GM21390 (cell line): ENCODE results near the gene CCDC18.
"Not testable (repeated sequence)": the region's sequence is repeated elsewhere in the genome, so short reads cannot be mapped to it uniquely, and the experiment has no call there.

Experiments
- ATAC-seq: cut with Tn5 transposase; IDR thresholded peaks from one replicate; pipeline ENCODE4 v1.9.1; 2021; ENCODE audit not compliant: unreplicated experiment

The CCDC18 gene

GRCh38 chr1:93238425-93238824 is 57.9 kb downstream of the CCDC18 start:
- no peak for ATAC-seq

GRCh38 chr1:93239863-93240262 is 59.3 kb downstream of the CCDC18 start:
- no peak for ATAC-seq

DNA sequence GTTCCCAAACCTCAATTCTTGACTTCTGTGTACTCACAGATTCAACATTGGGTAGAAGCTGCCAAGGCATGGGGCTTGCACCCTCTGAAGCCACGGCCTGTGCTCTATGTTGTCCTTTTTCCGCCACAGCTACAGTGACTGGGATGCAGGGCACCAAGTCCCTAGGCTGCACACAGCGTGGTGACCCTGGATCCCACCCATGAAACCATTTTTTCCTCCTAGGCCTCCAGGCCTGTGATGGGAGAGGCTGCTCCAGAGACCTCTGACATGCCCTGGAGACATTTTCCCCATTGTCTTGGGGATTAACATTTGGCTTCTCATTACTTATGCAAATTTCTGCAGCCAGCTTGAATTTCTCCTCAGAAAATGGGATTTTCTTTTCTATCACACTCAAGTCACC is 62.7 kb downstream of the CCDC18 start:
- ATAC-seq: not testable (repeated sequence)

DNA sequence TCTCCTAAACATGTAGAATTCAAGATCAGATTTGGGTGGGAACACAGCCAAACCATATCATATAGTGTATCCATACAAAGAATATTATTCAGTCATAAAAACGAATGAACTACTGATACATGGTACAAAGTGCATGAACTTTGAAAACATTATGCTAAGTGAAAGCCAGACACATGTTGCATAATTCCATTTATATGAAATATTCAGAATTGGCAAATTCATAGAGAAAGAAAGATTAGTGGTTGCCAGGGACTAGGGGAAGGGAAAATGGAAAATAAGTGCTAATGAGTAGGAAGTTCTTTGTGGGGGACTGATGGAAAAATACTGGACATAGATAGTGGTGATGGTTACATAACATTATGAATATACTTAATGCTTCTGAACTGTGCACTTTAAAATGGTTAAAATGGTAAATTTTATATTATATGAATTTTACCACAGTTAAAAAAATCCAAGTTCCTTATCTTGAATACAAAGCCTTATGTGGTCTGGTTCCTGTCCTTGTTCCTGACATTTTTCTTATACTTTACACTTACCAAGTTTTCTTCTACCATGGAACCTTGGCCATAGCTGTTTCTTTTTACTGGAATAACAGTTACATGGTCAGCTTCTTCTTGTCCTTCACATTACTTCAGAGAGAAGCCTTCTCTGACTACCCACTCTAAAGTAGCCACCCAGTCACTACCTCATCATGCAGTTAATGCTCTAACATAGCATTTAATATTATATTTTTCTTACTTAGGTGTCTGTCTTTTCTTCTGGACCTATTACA is 64.0 kb downstream of the CCDC18 start:
- ATAC-seq: no peak

DNA sequence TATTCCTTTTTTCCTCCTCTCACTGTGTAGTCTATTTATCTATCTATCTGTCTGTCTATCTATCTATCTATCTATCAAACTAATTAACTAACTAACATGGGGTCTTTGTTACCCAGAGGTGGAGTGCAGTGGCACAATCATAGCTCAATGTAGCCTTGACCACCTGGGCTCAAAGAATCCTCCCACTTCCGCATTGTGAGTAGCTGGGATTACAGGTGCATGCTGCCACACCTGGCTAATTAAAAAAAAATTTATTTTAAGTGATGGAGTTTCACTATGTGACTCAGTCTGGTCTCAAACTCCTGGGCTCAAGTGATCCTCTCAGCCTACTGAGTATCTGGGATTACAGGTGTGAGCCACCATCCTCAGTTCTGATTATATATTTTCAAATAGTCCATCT is 71.4 kb downstream of the CCDC18 start:
- no peak for ATAC-seq

DNA sequence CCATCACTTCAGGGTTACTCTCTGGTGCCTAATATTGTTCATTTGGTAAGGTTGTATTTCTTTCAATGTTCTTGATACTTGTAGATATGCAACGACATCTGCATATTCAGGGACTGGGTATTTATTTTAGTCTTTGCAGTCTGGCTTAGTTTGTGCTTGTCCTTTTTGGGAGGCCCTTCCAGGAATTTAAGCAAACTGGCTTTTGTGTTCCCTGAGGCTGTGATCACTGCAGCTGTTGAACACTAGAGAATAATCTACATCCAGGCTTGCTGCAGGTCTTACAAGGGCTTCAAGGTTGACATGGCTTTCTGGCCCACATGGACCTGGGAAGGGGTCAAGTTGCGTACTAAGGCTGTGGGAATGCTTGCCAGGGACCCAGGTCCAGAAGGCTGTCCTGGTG is 72.1 kb downstream of the CCDC18 start:
- no peak for ATAC-seq

DNA sequence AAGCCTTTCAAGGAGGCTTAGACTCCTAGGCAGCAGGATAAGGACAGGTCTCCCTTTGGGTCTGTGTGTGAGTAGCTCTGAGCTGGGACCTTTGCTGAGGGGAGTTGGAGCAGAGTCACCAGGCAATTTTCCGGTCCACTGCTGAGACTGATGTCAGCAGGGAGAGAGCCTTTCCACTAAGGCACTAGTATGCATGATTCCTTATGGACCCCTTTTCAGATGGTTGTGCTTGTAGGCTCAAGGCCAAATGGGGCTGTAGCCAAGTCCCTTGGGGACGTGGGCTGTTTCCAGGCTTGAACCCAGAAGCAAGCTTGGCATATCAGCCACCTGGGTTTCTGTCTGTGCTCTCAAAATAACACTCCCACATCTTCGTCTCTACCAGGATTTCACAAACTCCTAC is 73.0 kb downstream of the CCDC18 start:
- ATAC-seq: no peak

DNA sequence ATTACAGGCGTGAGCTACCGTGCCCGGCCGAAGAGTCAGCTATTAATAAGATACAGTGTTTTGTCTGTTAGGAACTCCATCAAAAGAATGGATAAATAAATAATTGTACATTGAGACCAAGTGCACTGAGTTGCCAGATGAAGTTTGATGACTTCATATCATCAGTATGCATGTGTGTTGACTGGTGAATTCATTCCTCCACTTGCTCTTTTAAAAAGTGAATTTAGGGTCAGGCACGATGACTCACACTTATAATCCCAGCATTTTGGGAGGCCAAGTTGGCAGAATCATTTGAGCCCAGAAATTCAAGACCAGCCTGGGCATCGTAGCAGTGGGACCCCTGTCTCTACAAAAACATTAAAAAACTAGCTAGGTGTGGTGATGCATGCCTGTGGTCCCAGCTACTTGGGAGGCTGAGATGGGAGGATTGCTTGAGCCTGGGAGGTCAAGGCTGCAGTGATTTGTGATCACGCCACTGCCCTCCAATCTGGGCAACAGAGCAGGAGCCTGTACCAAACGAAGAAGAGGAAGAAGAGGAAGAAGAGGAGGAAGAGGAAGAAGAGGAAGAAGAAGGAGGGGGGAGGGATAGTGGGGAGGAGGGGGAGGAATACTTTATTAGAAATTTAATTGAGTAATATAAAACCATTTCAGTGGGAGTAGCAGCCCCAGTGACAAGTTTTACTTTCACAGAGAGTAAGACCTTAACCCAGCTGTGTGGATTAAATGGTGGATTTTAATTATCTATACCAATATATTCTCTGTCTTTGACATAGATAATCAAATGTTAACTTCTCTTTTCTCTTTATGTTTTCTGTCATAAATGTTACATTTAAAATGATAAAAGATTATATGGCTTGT is 74.9 kb downstream of the CCDC18 start:
- ATAC-seq: no peak

GRCh38 chr1:93256433-93256832 is 75.9 kb downstream of the CCDC18 start:
- ATAC-seq: no peak

GRCh38 chr1:93257889-93258288 is 77.4 kb downstream of the CCDC18 start:
- ATAC-seq: no peak

DNA sequence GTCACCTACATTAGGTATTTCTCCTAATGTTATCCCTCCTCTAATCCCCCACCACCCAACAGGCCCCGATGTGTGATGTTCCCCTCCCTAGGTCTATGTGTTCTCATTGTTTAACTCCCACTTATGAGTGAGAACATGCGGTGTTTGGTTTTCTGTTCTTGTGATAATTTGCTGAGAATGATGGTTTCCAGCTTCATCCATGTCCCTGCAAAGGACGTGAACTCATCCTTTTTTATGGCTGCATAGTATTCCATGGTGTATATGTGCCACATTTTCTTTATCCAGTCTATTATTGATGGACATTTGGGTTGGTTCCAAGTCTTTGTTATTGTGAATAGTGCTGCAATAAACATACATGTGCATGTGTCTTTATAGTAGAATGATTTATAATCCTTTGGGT is 80.2 kb downstream of the CCDC18 start:
- not testable (repeated sequence) for ATAC-seq

DNA sequence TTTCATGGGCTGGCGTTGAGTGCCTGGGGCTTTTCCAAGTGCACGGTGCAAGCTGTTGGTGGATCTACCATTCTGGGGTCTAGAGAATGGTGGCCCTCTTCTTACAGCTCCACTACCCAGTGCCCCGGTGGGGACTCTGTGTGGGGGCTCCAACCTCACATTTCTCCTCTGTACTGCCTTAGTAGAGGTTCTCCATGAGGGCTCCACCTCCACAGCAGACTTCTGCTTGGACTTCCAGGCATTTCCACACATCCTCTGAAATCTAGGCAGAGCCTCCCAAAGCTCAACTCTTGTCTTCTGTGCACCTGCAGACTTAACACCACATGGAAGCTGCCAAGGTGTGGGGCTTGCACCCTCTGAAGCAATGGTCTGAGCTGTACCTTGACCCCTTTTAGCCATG is 82.1 kb downstream of the CCDC18 start:
- ATAC-seq: no peak

DNA sequence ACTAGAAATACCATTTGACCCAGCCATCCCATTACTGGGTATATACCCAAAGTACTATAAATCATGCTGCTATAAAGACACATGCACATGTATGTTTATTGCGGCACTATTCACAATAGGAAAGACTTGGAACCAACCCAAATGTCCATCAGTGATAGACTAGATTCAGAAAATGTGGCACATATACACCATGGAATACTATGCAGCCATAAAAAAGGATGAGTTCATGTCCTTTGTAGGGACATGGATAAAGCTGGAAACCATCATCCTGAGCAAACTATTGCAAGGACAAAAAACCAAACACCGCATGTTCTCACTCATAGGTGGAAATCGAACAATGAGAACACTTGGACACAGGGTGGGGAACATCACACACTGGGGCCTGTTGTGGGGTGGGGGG is 88.4 kb downstream of the CCDC18 start:
- not testable (repeated sequence) for ATAC-seq

DNA sequence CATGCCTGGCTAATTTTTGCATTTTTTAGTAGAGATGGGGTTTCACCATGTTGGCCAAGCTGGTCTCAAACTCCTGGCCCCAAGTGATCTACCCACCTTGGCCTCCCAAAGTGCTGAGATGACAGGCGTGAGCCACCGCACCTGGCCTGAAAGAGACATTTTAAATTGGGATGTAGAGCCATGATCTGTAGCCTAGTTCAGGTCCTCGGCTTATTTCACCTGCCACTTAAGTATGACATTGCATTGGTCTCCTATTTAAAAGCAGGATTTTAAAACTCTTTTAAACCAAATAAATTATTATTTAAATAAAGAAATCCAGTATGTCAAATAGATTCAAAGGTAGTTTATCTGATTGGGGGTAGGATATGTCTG is 94.7 kb downstream of the CCDC18 start:
- ATAC-seq: not testable (repeated sequence)

DNA sequence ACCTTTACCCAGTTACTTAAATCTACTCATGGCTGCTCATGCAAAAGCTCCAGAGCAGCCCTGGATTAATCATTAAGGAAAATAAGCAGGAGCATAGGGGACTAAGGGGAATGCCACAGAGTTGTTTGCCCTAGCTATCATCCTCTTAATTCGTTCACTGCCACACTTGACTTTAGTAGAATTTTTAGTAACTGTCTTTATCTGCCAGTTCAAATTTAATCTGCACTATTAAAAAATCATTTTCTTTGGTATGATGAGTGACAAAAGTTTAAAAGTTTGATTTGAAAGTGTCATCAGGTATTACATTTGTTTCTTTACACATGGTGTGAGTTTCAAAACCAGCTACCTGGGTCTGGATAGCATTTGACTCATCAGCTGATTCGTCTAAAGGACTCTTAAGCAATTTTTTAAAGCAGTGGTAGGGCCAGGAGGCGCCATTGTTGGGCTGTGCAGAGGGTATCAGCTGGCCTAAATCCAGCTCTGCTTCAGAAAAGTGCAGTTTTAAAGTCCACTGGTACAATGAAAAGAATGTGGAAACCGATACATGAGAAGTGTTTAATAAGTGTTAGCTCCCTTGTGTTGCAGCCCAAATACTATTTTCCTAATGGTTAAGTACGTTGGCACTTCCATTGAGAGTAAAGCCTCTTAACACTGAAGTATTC is 95.2 kb downstream of the CCDC18 start:
- no peak for ATAC-seq

- not testable (repeated sequence) for ATAC-seq
Observed at GRCh38 chr1:93277530-93277929, 97.0 kb downstream of the CCDC18 start.

GRCh38 chr1:93283496-93283895 is 103.0 kb downstream of the CCDC18 start:
- no peak for ATAC-seq

DNA sequence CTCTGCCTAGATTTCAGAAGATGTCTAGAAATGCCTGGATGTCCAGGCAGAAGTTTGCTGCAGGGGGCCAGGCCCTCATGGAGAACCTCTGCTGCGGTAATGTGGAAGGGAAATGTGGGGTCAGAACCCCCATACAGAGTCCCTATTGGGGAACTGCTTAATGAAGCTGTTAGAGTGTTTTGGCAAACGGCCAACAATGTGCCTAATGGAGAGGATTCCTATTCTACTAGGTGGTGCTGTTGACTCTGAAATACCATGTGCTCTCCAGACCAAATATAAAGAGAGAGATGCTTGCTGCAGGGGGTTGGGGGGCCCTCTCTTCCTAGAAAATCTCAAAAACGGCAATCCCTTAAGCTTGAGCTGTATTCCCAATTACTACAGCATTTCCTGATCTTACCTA is 108.0 kb downstream of the CCDC18 start:
- no peak for ATAC-seq

GRCh38 chr1:93296555-93297154 is 116.1 kb downstream of the CCDC18 start:
- ATAC-seq: no peak

DNA sequence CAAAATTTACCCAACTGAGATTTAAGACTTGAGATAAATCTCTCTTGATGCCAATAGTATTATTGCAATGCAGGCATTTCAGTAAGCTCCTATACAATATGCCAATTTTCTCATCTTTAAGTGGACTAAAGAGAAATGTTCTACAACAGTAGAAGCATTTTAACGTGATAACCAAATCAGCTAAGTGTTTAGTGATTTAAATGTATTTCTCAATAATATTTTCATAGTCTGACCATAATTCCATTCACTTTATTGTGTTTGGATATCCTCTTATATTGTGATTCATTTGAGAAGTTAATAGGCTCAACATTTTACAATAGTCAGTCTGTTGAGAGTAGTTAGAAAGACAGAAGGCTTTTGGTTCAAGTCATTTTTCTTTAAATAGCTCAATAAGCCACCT is 120.6 kb downstream of the CCDC18 start:
- ATAC-seq: no peak

DNA sequence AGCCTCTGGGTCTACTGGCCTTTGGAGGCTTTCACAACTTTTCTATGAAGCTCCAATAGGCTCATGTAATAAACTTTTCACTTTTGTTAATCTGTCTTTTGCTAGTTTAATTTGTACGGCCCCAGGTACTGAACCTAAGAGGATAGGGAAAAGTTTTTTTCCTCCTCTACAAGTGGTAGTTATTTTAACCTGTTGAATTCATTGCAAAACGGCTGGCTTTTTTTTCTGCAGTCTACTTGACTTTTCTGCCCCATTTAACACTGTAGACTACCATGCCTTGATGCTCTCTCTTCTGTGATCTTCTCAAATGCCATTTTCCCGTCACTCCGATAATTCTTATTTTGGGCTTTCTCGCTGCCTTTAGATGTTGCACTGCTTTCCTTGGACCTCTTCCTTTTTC is 121.6 kb downstream of the CCDC18 start:
- ATAC-seq: no peak
